HTR-8/SVneo (cell line): ENCODE results near the gene METTL27.
"Not testable (repeated sequence)": the region's sequence is repeated elsewhere in the genome, so short reads cannot be mapped to it uniquely, and the experiment has no call there.

Experiments used
- DNase-seq: peaks from one replicate; pipeline ENCODE4 v3.0.0; 2011; ENCODE audit warnings: low spot score, mixed read lengths; ENCODE audit not compliant: insufficient read length
- FAIRE-seq: peaks from 2 replicates; lab custom pipeline; 2011; peaks lifted over from hg19 to GRCh38; lab: Jason Lieb, UNC

Gene METTL27, protein sequence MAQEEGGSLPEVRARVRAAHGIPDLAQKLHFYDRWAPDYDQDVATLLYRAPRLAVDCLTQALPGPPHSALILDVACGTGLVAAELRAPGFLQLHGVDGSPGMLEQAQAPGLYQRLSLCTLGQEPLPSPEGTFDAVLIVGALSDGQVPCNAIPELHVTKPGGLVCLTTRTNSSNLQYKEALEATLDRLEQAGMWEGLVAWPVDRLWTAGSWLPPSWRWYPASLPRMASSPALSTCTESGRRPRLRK

GRCh38 chr7:73842067-73842976, at the start of gene METTL27:
Gene METTL27 (minus strand): TSS chr7:73842516. CDS start chr7:73842140, 376 bp downstream.
- no peak for FAIRE-seq
- DNase-seq, result peak; percentile 86

- no peak for FAIRE-seq
- DNase-seq, result no peak
These were observed 49.0 kb upstream of the METTL27 start for GRCh38 chr7:73891178-73891885.

DNA sequence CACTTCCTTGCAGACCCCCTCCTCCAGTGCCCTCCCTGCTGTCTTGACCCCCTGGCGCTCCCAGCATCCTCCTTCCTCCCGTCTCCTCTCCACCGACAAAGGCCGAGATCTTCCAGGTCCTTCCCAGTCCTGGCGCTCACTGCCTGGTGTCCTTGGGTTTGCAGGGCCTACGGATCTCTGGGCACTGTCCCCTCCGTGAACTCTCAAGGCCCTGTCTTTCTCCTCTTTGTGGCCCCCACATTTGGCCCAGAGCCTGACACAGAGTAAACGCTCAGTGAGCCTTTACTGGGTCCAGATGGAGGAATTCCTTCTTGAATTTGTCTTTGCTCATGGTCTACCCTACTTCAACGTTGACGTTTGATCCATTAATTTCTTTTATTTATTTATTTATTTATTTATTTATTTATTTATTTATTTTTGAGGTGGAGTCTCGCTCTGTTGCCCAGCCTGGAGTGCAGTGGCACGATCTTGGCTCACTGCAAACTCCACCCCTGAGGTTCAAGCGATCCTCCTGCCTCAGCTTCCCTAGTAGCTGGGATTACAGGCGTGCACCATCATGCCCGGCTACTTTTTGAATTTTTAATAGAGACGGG, 48.3 kb upstream of the METTL27 start:
- DNase-seq (no peak), FAIRE-seq (no peak)

DNA sequence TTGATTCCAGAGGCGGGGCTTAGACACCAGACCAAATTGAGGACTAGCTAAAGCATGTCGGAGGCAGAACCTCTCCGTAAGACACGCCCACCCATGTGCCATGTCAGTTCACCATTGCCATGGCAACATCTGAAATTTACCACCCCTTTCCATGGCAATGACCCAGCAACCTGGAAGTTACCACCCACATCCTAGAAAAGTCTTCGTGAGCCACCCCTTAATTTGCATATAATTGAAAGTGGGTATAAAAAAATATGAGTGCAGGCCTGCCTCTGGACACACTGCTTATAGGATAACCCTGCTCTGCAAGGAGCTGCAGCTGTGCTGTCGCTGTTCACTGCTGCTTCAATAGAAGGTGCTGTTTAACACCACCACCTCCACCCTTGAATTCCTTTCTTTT, 46.6 kb upstream of the METTL27 start:
- no peak for FAIRE-seq
- no peak for DNase-seq

GRCh38 chr7:73887762-73888161, 45.4 kb upstream of the METTL27 start:
- DNase-seq, result no peak
- FAIRE-seq, result no peak

DNA sequence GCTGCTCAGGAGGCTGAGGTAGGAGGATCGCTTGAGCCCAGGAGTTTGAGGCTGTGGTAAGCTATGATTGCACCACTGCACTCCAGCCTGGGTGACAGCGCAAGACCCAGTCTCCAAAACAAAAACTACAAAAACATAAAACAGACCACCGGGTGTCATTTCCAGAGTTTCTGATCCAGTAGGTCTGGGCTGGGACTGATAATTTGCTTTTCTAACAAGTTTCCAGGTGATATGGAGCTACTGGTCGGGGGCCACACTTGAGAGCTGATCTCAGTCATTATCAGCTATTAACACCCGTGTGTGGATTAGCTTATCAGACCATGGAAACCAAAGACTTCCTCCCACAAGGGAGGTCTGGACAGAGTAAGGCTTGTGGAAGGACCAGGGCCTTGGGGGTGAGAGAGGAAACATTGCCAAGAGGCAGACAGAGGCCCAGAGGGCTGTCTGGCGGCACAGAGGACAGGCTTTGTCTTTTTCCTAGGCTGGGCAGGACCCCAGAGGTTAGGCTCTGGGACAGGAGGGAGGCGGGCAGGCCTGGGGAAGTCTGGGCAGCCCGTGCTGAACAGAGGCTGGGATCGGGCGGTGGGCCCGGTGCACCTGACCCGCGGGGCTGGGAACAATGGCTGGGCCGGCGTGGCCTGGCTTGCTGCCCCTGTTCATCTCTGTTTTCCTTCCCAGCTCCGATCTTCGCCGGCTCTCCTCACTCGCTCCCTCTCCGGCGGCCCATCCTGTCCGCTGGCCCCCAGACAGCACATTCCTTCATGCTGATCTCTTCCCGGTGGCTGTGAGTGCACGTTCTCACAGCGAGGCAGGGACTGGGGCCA, 43.9 kb upstream of the METTL27 start:
- FAIRE-seq (no peak), DNase-seq (no peak)

DNA sequence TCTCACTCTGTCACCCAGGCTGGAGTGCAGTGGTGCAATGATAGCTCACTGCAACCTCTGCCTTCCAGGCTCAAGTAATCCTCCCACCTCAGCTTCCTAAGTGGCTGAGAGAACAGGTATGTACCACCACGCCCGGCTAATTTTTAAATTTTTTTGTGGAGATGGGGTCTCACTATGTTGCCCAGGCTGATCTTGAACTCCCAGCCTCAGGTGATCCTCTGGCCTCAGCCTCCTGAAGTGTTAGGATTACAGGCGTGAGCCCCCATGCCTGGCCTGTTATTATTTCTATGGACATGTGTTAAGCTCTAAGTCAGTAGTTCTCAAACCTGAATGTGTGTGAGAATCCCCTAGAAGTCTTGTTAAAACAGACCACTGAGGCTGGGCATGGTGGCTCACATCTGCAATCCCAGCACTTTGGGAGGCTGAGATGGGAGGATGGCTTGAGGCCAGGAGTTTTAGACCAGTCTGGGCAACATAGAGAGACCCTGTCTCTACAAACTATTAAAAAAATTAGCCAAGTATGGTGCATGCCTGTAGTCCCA, 43.2 kb upstream of the METTL27 start:
- DNase-seq (no peak), FAIRE-seq (no peak)

- FAIRE-seq, DNase-seq: not testable (repeated sequence)
These were observed 42.6 kb upstream of the METTL27 start for GRCh38 chr7:73884867-73885422.

DNA sequence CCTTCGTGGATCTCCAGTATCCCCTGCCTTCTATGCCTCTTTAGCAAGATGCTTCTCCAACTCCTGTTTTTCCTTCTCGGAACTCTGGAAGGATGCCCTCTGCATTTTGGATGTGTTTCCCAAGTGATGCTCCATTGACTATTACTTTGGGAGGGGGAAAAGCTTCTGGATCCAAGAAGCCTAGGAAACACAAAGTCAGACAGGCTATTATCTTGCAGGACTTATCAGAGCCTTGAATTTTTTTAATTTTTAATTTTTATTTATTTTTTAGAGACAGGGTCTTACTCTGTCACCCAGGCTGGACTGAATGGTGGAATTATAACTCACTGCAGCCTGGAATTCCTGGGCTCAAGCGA, 39.7 kb upstream of the METTL27 start:
- DNase-seq (no peak), FAIRE-seq (no peak)

GRCh38 chr7:73881352-73882046, 39.2 kb upstream of the METTL27 start:
- FAIRE-seq (no peak), DNase-seq (no peak)

DNA sequence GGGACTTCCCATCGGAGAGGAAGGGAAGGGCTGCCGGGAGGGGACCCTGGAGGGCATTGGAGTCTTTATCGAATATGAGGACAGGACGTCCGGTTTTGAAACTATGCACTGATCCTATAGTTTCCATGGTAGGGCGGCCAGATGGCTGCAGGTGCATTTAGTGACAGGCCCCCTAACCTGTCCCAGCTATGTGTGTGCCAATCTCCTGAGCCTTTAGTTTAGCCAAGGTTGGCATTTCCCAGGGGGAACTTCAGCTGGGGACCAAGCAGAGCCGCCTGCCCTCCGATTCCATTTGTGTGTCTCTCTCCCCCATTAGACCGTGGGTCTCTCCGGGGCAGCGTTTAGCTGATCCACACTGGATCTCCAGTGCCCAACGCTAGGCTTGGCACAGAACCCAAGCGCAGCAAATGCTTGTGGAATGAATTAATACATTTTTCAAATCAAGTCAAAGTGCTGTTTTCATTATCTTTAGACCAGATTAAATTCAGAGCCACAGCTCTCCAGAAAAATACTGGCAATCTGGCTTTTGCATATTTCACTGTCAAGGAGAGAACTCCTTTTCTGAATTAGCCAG, 38.5 kb upstream of the METTL27 start:
- FAIRE-seq, result no peak
- no peak for DNase-seq

- no peak for DNase-seq
- FAIRE-seq, result no peak
These were observed 37.8 kb upstream of the METTL27 start for GRCh38 chr7:73879977-73880681.

DNA sequence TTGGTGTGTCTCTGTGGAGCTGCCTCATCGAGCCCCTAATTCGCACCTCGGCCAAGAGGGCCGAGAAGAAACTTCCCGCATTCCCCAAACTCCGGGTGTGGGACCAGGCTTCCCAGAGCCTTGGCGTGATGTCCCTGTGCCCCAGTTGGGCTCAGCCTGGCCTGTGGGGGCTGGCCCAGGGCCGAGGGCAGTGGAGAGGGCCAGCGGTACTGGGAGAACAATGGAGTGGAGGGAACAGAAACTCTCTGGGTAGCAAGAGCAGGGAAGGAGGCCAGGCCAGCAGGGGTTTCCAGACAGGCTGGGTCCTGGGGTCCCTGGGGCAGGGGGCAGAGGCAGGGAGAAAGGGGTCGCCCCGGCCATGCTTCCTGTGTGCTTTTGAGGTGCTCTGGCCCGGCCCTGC, 34.7 kb upstream of the METTL27 start:
- no peak for DNase-seq
- no peak for FAIRE-seq

DNA sequence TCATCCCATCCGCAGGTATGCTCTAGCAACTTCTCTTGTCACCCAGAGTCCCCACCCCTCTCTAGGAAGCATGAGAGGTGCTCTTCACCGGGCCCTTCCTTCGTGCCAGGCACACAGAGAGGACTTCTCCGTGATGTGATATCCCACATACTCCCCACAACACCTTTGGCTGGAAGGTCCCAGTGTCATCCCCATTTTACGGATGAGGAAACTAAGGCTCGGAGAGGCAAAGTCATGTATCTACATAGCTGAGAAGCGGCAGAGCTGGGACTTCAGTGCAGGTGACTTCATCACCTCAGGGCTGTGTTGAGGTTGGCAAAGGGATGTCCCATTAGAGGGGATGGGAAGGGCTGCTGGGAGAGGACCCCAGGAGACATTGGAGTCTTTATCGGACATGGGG, 34.0 kb upstream of the METTL27 start:
- no peak for FAIRE-seq
- no peak for DNase-seq

GRCh38 chr7:73872056-73872908, 30.0 kb upstream of the METTL27 start:
- DNase-seq (no peak), FAIRE-seq (no peak)

GRCh38 chr7:73871163-73872011, 29.1 kb upstream of the METTL27 start:
- FAIRE-seq (no peak), DNase-seq (no peak)
